GM23338 (cell line): ENCODE data around the gene ISCU.

Source experiments
- CREB1 ChIP-seq: fragments of 250-450 bp; sonication (Bioruptor Pico); IDR thresholded peaks from 2 replicates; pipeline ENCODE4 v1.5.0; 2020; ENCODE audit warnings: low read depth, mild to moderate bottlenecking, moderate library complexity
- EZH2 ChIP-seq: fragments of 200-600 bp; sonication (generic); IDR thresholded peaks from one replicate; pipeline ENCODE4 v1.8.0; 2017; ENCODE audit warnings: antibody characterized with exemption, mild to moderate bottlenecking, low read depth; ENCODE audit not compliant: unreplicated experiment
- EZH2phosphoT487 ChIP-seq: fragments of 200-600 bp; sonication (generic); IDR thresholded peaks from one replicate; pipeline ENCODE4 v1.8.1; 2018; ENCODE audit warnings: antibody characterized with exemption; ENCODE audit not compliant: unreplicated experiment
- POLR2AphosphoS5 ChIP-seq: IDR thresholded peaks from 2 replicates; pipeline ENCODE4 v1.6.1; 2016; ENCODE audit warnings: antibody characterized with exemption, low read depth
- REST ChIP-seq: IDR thresholded peaks from one replicate; pipeline ENCODE4 v1.6.1; 2018; ENCODE audit warnings: antibody characterized with exemption; ENCODE audit not compliant: unreplicated experiment
- TF ChIP-seq, protein P1 (sequence below), 2 experiments: fragments of 200-600 bp in 1 of 2; sonication (generic) in 1 of 2; conservative IDR thresholded peaks; 2 replicates each; pipeline versions ENCODE4 v1.5.1 to v1.6.1; 2016 to 2017; ENCODE audit warnings: antibody characterized with exemption in 2 of 2, low read depth in 2 of 2, mild to moderate bottlenecking in 2 of 2, moderate library complexity in 1 of 2

DNA sequence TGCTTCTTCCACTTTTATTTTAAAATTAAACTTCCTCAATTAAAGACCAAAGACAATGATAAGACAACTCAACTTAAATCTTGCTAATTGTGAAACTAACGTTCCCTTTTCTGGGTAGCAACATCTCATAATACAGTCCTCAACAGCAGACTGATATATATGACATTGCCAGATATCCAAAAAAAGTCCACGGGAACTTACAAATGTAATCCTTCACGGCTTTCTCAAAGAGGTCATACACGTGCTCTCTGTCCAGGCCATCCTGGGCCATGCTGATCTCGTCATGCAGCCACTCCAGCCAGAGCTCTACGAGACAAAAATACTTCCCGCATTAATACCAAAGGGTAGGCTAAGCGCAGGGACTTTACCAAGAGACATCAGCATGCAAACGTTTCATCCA lies 14.7 kb upstream of the ISCU start:
- TF ChIP-seq EZH2 (no peak), REST (no peak), CREB1 (no peak), EZH2phosphoT487 (no peak), POLR2AphosphoS5 (no peak)
- TF ChIP-seq, protein P1, sequence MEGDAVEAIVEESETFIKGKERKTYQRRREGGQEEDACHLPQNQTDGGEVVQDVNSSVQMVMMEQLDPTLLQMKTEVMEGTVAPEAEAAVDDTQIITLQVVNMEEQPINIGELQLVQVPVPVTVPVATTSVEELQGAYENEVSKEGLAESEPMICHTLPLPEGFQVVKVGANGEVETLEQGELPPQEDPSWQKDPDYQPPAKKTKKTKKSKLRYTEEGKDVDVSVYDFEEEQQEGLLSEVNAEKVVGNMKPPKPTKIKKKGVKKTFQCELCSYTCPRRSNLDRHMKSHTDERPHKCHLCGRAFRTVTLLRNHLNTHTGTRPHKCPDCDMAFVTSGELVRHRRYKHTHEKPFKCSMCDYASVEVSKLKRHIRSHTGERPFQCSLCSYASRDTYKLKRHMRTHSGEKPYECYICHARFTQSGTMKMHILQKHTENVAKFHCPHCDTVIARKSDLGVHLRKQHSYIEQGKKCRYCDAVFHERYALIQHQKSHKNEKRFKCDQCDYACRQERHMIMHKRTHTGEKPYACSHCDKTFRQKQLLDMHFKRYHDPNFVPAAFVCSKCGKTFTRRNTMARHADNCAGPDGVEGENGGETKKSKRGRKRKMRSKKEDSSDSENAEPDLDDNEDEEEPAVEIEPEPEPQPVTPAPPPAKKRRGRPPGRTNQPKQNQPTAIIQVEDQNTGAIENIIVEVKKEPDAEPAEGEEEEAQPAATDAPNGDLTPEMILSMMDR (conservative IDR thresholded peaks at IDR 0.05; ENCODE audit: low read depth in 2 of 2) = no peak
